ENCODE measurements around the gene RRP1B. TPM values are rescaled to one million over a fixed set of nuclear protein-coding genes. Genes with fewer than 3 reads are reported as not detected.

RRP1B gene
- total RNA-seq, 1 donor from 2014 or later, result 32.0 TPM

- no peak overlapping the region for H3K27ac Mint-ChIP-seq
- no peak for DNase-seq
- CTCF ChIA-PET, result no interaction called here
Measured at GRCh38 chr21:43740497-43741156, 81.3 kb downstream of the RRP1B start.

GRCh38 chr21:43741423-43742096 is 82.2 kb downstream of the RRP1B start:
- Mint-ChIP-seq H3K36me3 (ENCODE audit: low read depth) (peaks cover 32% of the 10 kb centered on the region), H3K4me1 (peaks cover 4% of the 10 kb centered on the region), H3K27me3 (no peaks in the 10 kb centered on the region), H3K27ac (no peak overlapping the region), H3K9me3 (no peaks in the 10 kb centered on the region), H3K4me3 (no peak overlapping the region)
- POLR2A ChIA-PET, result interaction anchor here (1.6 kb wide), 1 partner anchor 13 kb away, joined by 5 read pairs; no protein-coding TSS in a partner anchor
- intact Hi-C loops (cut with micrococcal nuclease), result no loop called here
- DNase-seq (no peak), ATAC-seq (ENCODE audit: low read depth) (no peak)
- no peak for TF ChIP-seq CTCF (IDR thresholded peaks at IDR 0.05)
- CTCF ChIA-PET, result no interaction called here

More at GRCh38 chr21:43740497-43741156, 81.3 kb downstream of the RRP1B start:
- H3K4me3 Mint-ChIP-seq, result no peak overlapping the region
- H3K27me3 Mint-ChIP-seq, result no peaks in the 10 kb centered on the region
- TF ChIP-seq CTCF (IDR thresholded peaks at IDR 0.05), result no peak
- POLR2A ChIA-PET, result interaction anchor here (0.6 kb wide), 1 partner anchor 17 kb away, joined by 3 read pairs; no protein-coding TSS in a partner anchor
- peaks cover 30% of the 10 kb centered on the region for H3K36me3 Mint-ChIP-seq (ENCODE audit: low read depth)
- intact Hi-C loops (cut with micrococcal nuclease), result no loop called here
- ATAC-seq (ENCODE audit: low read depth), result no peak
- H3K4me1 Mint-ChIP-seq, result peaks cover 4% of the 10 kb centered on the region
- no peaks in the 10 kb centered on the region for H3K9me3 Mint-ChIP-seq

- Mint-ChIP-seq H3K27ac (no peak overlapping the region), H3K4me1 (peaks cover 4% of the 10 kb centered on the region), H3K9me3 (no peaks in the 10 kb centered on the region), H3K36me3 (ENCODE audit: low read depth) (peaks cover 43% of the 10 kb centered on the region), H3K27me3 (no peaks in the 10 kb centered on the region), H3K4me3 (no peak overlapping the region)
- ATAC-seq (ENCODE audit: low read depth) (no peak), DNase-seq (no peak)
- intact Hi-C loops (cut with micrococcal nuclease), result no loop called here
- TF ChIP-seq CTCF (IDR thresholded peaks at IDR 0.05), result no peak
- CTCF ChIA-PET, result no interaction called here
- POLR2A ChIA-PET, result no interaction called here
Measured at GRCh38 chr21:43743947-43744346, 84.6 kb downstream of the RRP1B start.

- Mint-ChIP-seq H3K4me1 (peaks cover 4% of the 10 kb centered on the region), H3K9me3 (no peaks in the 10 kb centered on the region), H3K27ac (no peak overlapping the region), H3K4me3 (no peak overlapping the region), H3K36me3 (ENCODE audit: low read depth) (peaks cover 49% of the 10 kb centered on the region), H3K27me3 (no peaks in the 10 kb centered on the region)
- DNase-seq (no peak), ATAC-seq (ENCODE audit: low read depth) (no peak)
- CTCF ChIA-PET, result no interaction called here
- intact Hi-C loops (cut with micrococcal nuclease), result no loop called here
- no peak for TF ChIP-seq CTCF (IDR thresholded peaks at IDR 0.05)
- POLR2A ChIA-PET, result no interaction called here
Measured at GRCh38 chr21:43744725-43745124, 85.4 kb downstream of the RRP1B start.

Other genes with a start within 250 kb of the RRP1B start
- 20.2 and 20.4 TPM in 2 replicates for gene SIK1, start 232.4 kb upstream of the RRP1B start, total RNA-seq
- 0.58 and 0.61 TPM in 2 replicates for gene HSF2BP, start 72 bp upstream of the RRP1B start, total RNA-seq
- 45.2 and 54.2 TPM in 2 replicates for gene PDXK, start 59.6 kb downstream of the RRP1B start, total RNA-seq
- gene CSTB, start 116.7 kb downstream of the RRP1B start, total RNA-seq, result 16.0 and 17.1 TPM in 2 replicates
- gene RRP1, start 130.0 kb downstream of the RRP1B start, total RNA-seq, result 36.8 and 37.0 TPM in 2 replicates
- gene AGPAT3, start 205.7 kb downstream of the RRP1B start, total RNA-seq, result 48.9 and 57.7 TPM in 2 replicates

Data from activated B cell treated with CpG ODN at 0.5 μM for 24 hours (primary cell).